CD8-positive, alpha-beta memory T cell (primary cell): ENCODE results near the gene AKTIP. TPM values are rescaled to one million over a fixed set of nuclear protein-coding genes. Genes with fewer than 3 reads are reported as not detected.

Experiments
- CTCF ChIA-PET: fragments of 350-600 bp; sonication (Branson Sonifier 250); formaldehyde crosslinking; loops from one replicate; lab custom pipeline; 2021; ENCODE audit warnings: antibody characterized with exemption; lab: Charles Lee
- POLR2A ChIA-PET: fragments of 350-600 bp; sonication (Branson Sonifier 250); formaldehyde crosslinking; loops from one replicate; lab custom pipeline; 2021; ENCODE audit warnings: antibody characterized with exemption; lab: Charles Lee
- DNase-seq, 5 donors: peaks; one replicate each; pipeline versions ENCODE4 v3.0.0 to v3.0.0-alpha.2; 2020 to 2022; ENCODE audit warnings: mixed read lengths in 1 of 5
- H3K27ac ChIP-seq: one replicate; pipeline ENCODE4 v1.7.0; 2013; ENCODE audit warnings: low read depth, mild to moderate bottlenecking, low read length, moderate library complexity
- H3K27me3 ChIP-seq: 2 replicates; pipeline ENCODE4 v1.7.0; 2013; ENCODE audit warnings: low read length, mild to moderate bottlenecking; ENCODE audit not compliant: insufficient read depth, poor library complexity, severe bottlenecking
- H3K36me3 ChIP-seq: 2 replicates; pipeline ENCODE4 v1.7.0; 2013; ENCODE audit warnings: mild to moderate bottlenecking, low read length, moderate library complexity; ENCODE audit not compliant: insufficient read depth
- H3K4me1 ChIP-seq: 2 replicates; pipeline ENCODE4 v1.7.0; 2013; ENCODE audit warnings: mild to moderate bottlenecking, low read length, moderate library complexity; ENCODE audit not compliant: insufficient read depth
- H3K4me3 ChIP-seq: 2 replicates; pipeline ENCODE4 v1.7.0; 2013; ENCODE audit warnings: mild to moderate bottlenecking, low read length
- H3K9me3 ChIP-seq: 2 replicates; pipeline ENCODE4 v1.7.0; 2013; ENCODE audit warnings: mild to moderate bottlenecking, low read length
- H3K27ac Mint-ChIP-seq, 8 donors: one replicate each; pipeline ENCODE4 v1.8.0; 2020 to 2021; ENCODE audit warnings: mixed read lengths in 8 of 8, mild to moderate bottlenecking in 6 of 8, inconsistent platforms in 3 of 8, moderate library complexity in 3 of 8
- H3K27me3 Mint-ChIP-seq, 2 donors: one replicate each; pipeline ENCODE4 v1.8.0; 2020 to 2021; ENCODE audit warnings: mixed read lengths in 2 of 2, mild to moderate bottlenecking in 1 of 2, moderate library complexity in 1 of 2
- H3K36me3 Mint-ChIP-seq, 3 donors: one replicate each; pipeline ENCODE4 v1.8.0; 2020 to 2021; ENCODE audit warnings: mixed read lengths in 3 of 3, inconsistent platforms in 1 of 3, mild to moderate bottlenecking in 1 of 3
- H3K4me1 Mint-ChIP-seq, 3 donors: one replicate each; pipeline ENCODE4 v1.8.0; 2020 to 2021; ENCODE audit warnings: mixed read lengths in 3 of 3, inconsistent platforms in 1 of 3, mild to moderate bottlenecking in 1 of 3
- H3K4me3 Mint-ChIP-seq, 7 donors: one replicate each; pipeline ENCODE4 v1.8.0; 2020 to 2021; ENCODE audit warnings: mixed read lengths in 7 of 7, mild to moderate bottlenecking in 6 of 7, moderate library complexity in 4 of 7, inconsistent platforms in 2 of 7
- H3K9me3 Mint-ChIP-seq, 5 donors: one replicate each; pipeline ENCODE4 v1.8.0; 2020 to 2022; ENCODE audit warnings: mixed read lengths in 5 of 5, mild to moderate bottlenecking in 3 of 5, moderate library complexity in 2 of 5, inconsistent platforms in 1 of 5
- polyA plus RNA-seq: library from polyadenylated mRNA; unstranded; fragments of 300-500 nt; fragmentation: Illumina TruSeq; gene quantifications from one replicate; pipeline ENCODE4 v1.2.3, GENCODE V29; 2021
- total RNA-seq, 2 experiments: library from RNA; stranded (reverse); gene quantifications; one replicate each; pipeline ENCODE4 v1.2.3, GENCODE V29; 2021

The AKTIP gene
- total and polyA plus RNA-seq, 3 experiments from 2014 or later, result 30.0 to 55.6 (median 31.5) TPM

DNA sequence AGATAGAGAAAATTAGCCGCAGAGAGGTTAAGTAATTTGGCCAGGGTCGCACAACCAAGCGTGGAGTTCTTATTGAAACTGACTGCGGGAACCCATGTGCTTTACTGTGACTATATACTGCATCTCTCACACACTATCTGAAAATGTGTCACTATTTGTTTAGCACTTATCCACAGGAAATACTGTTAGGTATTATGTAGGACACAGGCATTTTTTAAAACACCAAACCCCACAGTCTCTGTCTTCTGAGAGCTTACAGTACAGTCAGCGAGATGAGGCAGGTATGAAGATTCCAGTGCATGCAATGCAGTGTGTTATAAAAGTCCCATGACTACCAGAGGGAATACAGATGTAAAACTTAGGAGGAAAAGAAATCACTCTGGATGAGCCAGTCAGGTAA is 57.5 kb downstream of the AKTIP start:
- Histone ChIP-seq H3K9me3 (no peaks in the 10 kb centered on the region), H3K4me3 (no peak overlapping the region), H3K4me1 (peaks cover 38% of the 10 kb centered on the region), H3K36me3 (peaks cover 12% of the 10 kb centered on the region), H3K27ac (peak overlapping the region; percentile 14), H3K27me3 (no peaks in the 10 kb centered on the region)
- peak in 1 of 5 donors; percentile 14 for DNase-seq
- peak overlapping the region; percentile 78 to 98 (median 83) for H3K4me3 Mint-ChIP-seq
- H3K27ac Mint-ChIP-seq, result peak overlapping the region; percentile 52 to 95 (median 81)
- no peaks in the 10 kb centered on the region for H3K9me3 Mint-ChIP-seq
- POLR2A ChIA-PET, result interaction anchor here (5.4 to 6.4 kb wide), 2 partner anchors 10 to 11 kb away, joined by 30 to 69 read pairs; partner anchors contain the start of gene RBL2
- no peaks in the 10 kb centered on the region for H3K27me3 Mint-ChIP-seq
- CTCF ChIA-PET, result interaction anchor here (1.3 to 3.5 kb wide), 4 partner anchors 10 to 65 kb away, joined by 3 to 21 read pairs (median 13); partner anchors contain the start of gene RBL2
- peaks cover 7 to 74% (median 17%) of the 10 kb centered on the region in 3 donors for H3K36me3 Mint-ChIP-seq
- peaks cover 44 to 67% (median 64%) of the 10 kb centered on the region in 3 donors for H3K4me1 Mint-ChIP-seq

Other genes starting within 250 kb of the AKTIP start
- 10 to 100 TPM; 82.9 to 86.4 TPM for gene RBL2, start 68.7 kb downstream of the AKTIP start, total RNA-seq
- gene RBL2, start 68.7 kb downstream of the AKTIP start, polyA plus RNA-seq, result 247 TPM
- gene RPGRIP1L, start 200.7 kb upstream of the AKTIP start, total RNA-seq, result 1 to 10 TPM; 9.6 to 9.8 TPM
- 3.0 TPM for gene RPGRIP1L, start 200.7 kb upstream of the AKTIP start, polyA plus RNA-seq
- 10 to 100 TPM; 54.5 to 56.0 TPM for gene FTO, start 200.9 kb upstream of the AKTIP start, total RNA-seq
- 77.8 TPM for gene FTO, start 200.9 kb upstream of the AKTIP start, polyA plus RNA-seq